GM12874 (cell line): Measurements from ENCODE around the gene INS.

Experiments
- CTCF ChIP-seq: IDR thresholded peaks from 2 replicates; pipeline ENCODE4 v1.5.1; 2011; ENCODE audit warnings: low read depth, mild to moderate bottlenecking, control low read depth, low read length, moderate library complexity; ENCODE audit not compliant: insufficient read depth

INS gene

GRCh38 chr11:2148595-2148994, 12.4 kb downstream of the INS start:
- TF ChIP-seq CTCF, result no peak

- no peak for TF ChIP-seq CTCF
These were observed 13.6 kb downstream of the INS start for GRCh38 chr11:2147391-2147790.

GRCh38 chr11:2146051-2146450, 15.0 kb downstream of the INS start:
- TF ChIP-seq CTCF, result no peak

GRCh38 chr11:2144544-2145248, 16.3 kb downstream of the INS start:
- no peak for TF ChIP-seq CTCF

- no peak for TF ChIP-seq CTCF
These were observed 17.0 kb downstream of the INS start for GRCh38 chr11:2143799-2144543.

- no peak for TF ChIP-seq CTCF
These were observed 17.6 kb downstream of the INS start for GRCh38 chr11:2143477-2143798.

GRCh38 chr11:2142762-2143202, 18.2 kb downstream of the INS start:
- TF ChIP-seq CTCF, result no peak
